Trophoblast cell (in vitro differentiated cells and primary cell): ENCODE results near the gene SPO11.

ENCODE experiments used
- DNase-seq, 2 donors: peaks; one replicate each; pipeline ENCODE4 v3.0.0-alpha.2; 2016
- H2AFZ ChIP-seq: 2 replicates; pipeline ENCODE4 v1.6.1; 2013; ENCODE audit warnings: low read length, moderate library complexity, mild to moderate bottlenecking; ENCODE audit not compliant: insufficient read depth, poor library complexity
- H2AK5ac ChIP-seq: 2 replicates; pipeline ENCODE4 v1.6.1; 2013; ENCODE audit warnings: mild to moderate bottlenecking, low read length
- H2BK120ac ChIP-seq: 2 replicates; pipeline ENCODE4 v1.6.1; 2013; ENCODE audit warnings: low read length, mild to moderate bottlenecking, moderate library complexity; ENCODE audit not compliant: insufficient read depth, poor library complexity
- H2BK12ac ChIP-seq: 2 replicates; pipeline ENCODE4 v1.6.1; 2013; ENCODE audit warnings: mild to moderate bottlenecking, low read length, moderate library complexity
- H2BK5ac ChIP-seq: 2 replicates; pipeline ENCODE4 v1.6.1; 2013; ENCODE audit warnings: low read length, low read depth, moderate library complexity, mild to moderate bottlenecking; ENCODE audit not compliant: poor library complexity
- H3K14ac ChIP-seq: 2 replicates; pipeline ENCODE4 v1.6.1; 2013; ENCODE audit warnings: mild to moderate bottlenecking, low read length
- H3K18ac ChIP-seq: 2 replicates; pipeline ENCODE4 v1.6.1; 2013; ENCODE audit warnings: mild to moderate bottlenecking, low read length
- H3K23ac ChIP-seq: 2 replicates; pipeline ENCODE4 v1.6.1; 2013; ENCODE audit warnings: low read length
- H3K27ac ChIP-seq: 2 replicates; pipeline ENCODE4 v1.5.1; 2013; ENCODE audit warnings: low read depth, mild to moderate bottlenecking, inconsistent platforms, low read length, moderate library complexity
- H3K27me3 ChIP-seq: 2 replicates; pipeline ENCODE4 v1.6.1; 2013; ENCODE audit warnings: inconsistent platforms, mild to moderate bottlenecking, low read length, moderate library complexity; ENCODE audit not compliant: insufficient read depth
- H3K36me3 ChIP-seq, 2 experiments: 1 replicate in 1 of 2; 2 replicates in 1 of 2; pipeline ENCODE4 v1.6.1; 2013; ENCODE audit warnings: low read length in 2 of 2, mild to moderate bottlenecking in 2 of 2, moderate library complexity in 1 of 2; ENCODE audit not compliant: insufficient read depth in 2 of 2, control insufficient read depth in 1 of 2
- H3K4ac ChIP-seq: 2 replicates; pipeline ENCODE4 v1.6.1; 2013; ENCODE audit warnings: low read depth, mild to moderate bottlenecking, low read length, moderate library complexity
- H3K4me1 ChIP-seq, 2 experiments: 1 replicate in 1 of 2; 2 replicates in 1 of 2; pipeline ENCODE4 v1.6.1; 2013; ENCODE audit warnings: low read length in 2 of 2, mild to moderate bottlenecking in 2 of 2, moderate library complexity in 1 of 2; ENCODE audit not compliant: insufficient read depth in 2 of 2, control insufficient read depth in 1 of 2
- H3K4me2 ChIP-seq: 2 replicates; pipeline ENCODE4 v1.6.1; 2013; ENCODE audit warnings: inconsistent platforms, mild to moderate bottlenecking, low read length, moderate library complexity
- H3K4me3 ChIP-seq: 2 replicates; pipeline ENCODE4 v1.5.1; 2013; ENCODE audit warnings: mild to moderate bottlenecking, low read depth, low read length, inconsistent platforms
- H3K79me1 ChIP-seq: one replicate; pipeline ENCODE4 v1.6.1; 2013; ENCODE audit warnings: low read length
- H3K79me2 ChIP-seq: 2 replicates; pipeline ENCODE4 v1.6.1; 2013; ENCODE audit warnings: low read length, mild to moderate bottlenecking; ENCODE audit not compliant: control insufficient read depth, insufficient read depth, poor library complexity
- H3K9ac ChIP-seq: 2 replicates; pipeline ENCODE4 v1.6.1; 2013; ENCODE audit warnings: mild to moderate bottlenecking, low read length
- H3K9me3 ChIP-seq: 2 replicates; pipeline ENCODE4 v1.6.1; 2013; ENCODE audit warnings: low read depth, mild to moderate bottlenecking, control low read depth, inconsistent platforms, low read length; ENCODE audit not compliant: insufficient read depth
- H4K12ac ChIP-seq: 2 replicates; pipeline ENCODE4 v1.6.1; 2013; ENCODE audit warnings: low read depth, mild to moderate bottlenecking, low read length, moderate library complexity
- H4K8ac ChIP-seq: 2 replicates; pipeline ENCODE4 v1.6.1; 2013; ENCODE audit warnings: low read depth, mild to moderate bottlenecking, low read length, moderate library complexity
- H4K91ac ChIP-seq: one replicate; pipeline ENCODE4 v1.6.1; 2013; ENCODE audit warnings: low read depth, mild to moderate bottlenecking, low read length, moderate library complexity
- WGBS: extraction: QIAGEN DNeasy Blood & Tissue Kit; methylation state at CpG from one replicate; pipeline ENCODE4 v1.1.7; 2013; ENCODE audit warnings: missing lambda C conversion rate; ENCODE audit not compliant: insufficient read length, insufficient coverage; ENCODE audit errors: extremely low coverage; 5-methylcytosine and 5-hydroxymethylcytosine counted together

SPO11 gene

DNA sequence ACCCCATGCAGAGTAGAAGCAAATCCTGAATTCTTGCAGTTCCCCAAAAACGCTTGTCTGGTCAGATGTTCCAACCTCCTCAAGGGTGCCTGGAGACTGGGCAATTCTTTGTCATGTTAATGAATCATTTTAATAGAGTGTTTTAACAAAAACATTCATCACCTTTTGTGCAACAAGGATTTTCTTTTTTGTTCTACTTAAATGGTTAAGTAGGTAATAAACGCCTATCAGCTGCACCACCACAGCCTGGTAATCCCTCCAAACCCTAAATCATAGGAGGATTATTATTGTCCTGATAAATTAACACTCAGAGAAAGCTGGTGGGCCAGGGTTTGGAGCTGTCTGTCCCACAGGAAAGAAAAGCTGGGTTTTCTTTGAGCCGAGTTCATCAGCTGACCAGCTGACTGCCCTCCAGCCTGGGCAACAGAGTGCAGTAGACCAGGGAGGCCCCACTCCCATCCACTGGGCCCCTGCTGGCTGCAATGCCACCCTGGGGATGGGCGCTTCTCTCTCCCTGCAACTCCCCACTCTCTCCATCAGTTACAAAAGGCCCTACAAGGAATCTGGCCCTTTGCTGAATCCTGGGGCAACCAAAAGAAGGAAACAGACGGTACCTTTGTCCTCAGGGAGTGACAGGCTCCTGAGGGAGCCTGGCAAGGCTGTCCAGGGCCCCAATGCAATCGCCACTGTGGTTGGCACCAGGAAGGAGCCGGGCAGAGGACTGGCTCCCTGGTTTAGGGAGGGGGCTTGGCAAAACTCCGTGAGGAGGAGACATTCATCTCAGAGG is 40.0 kb upstream of the SPO11 start:
- no peak overlapping the region for H4K8ac ChIP-seq
- H3K9me3 ChIP-seq: peaks cover 2% of the 10 kb centered on the region
- no peak overlapping the region for H3K4me3 ChIP-seq
- no CpG with 5 or more reads among the region's 8 CpGs for WGBS
- no peaks in the 10 kb centered on the region for H3K27me3 ChIP-seq
- no peak overlapping the region for H3K23ac ChIP-seq
- H3K36me3 ChIP-seq: no peaks in the 10 kb centered on the region
- peaks cover 2% of the 10 kb centered on the region for H3K79me1 ChIP-seq
- no peak for DNase-seq
- no peak overlapping the region for H2BK12ac ChIP-seq
- no peak overlapping the region for H2BK120ac ChIP-seq
- H3K4me1 ChIP-seq: peaks cover 3 to 7% of the 10 kb centered on the region in 2 experiments
- no peak overlapping the region for H2BK5ac ChIP-seq
- no peaks in the 10 kb centered on the region for H3K79me2 ChIP-seq
- H3K27ac ChIP-seq: no peak overlapping the region
- H4K91ac ChIP-seq: no peak overlapping the region
- no peak overlapping the region for H3K4ac ChIP-seq
- H2AK5ac ChIP-seq: no peak overlapping the region
- no peak overlapping the region for H3K9ac ChIP-seq
- H3K18ac ChIP-seq: no peak overlapping the region
- H2AFZ ChIP-seq: no peak overlapping the region
- no peak overlapping the region for H4K12ac ChIP-seq
- no peak overlapping the region for H3K14ac ChIP-seq
- no peak overlapping the region for H3K4me2 ChIP-seq

DNA sequence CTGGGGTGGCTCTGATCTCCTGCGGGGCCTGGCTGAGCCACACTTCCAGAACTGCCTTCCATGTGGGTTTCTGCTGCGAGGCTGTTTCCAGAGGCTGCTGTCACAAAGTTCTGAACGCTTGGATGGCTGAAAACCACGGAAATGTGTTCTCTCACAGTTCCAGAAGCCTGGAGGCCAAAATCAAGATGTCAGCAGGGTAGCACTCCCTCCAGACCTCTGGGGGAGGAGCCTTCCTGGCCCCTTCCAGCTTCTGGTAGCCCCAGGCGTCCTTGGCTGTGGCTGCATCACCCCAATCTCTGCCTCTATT is 39.5 kb upstream of the SPO11 start:
- WGBS: no CpG with 5 or more reads among the region's 5 CpGs
- Histone ChIP-seq H3K9me3 (peaks cover 2% of the 10 kb centered on the region), H3K18ac (no peak overlapping the region), H2BK5ac (no peak overlapping the region), H3K4me3 (no peak overlapping the region), H3K4ac (no peak overlapping the region), H4K12ac (no peak overlapping the region), H3K36me3 (no peaks in the 10 kb centered on the region), H3K27me3 (no peaks in the 10 kb centered on the region), H3K4me1 (peaks cover 6 to 11% of the 10 kb centered on the region in 2 experiments), H3K14ac (no peak overlapping the region), H4K91ac (no peak overlapping the region), H3K9ac (no peak overlapping the region), H3K79me2 (no peaks in the 10 kb centered on the region), H3K79me1 (peaks cover 2% of the 10 kb centered on the region), H4K8ac (no peak overlapping the region), H3K23ac (no peak overlapping the region), H3K27ac (no peak overlapping the region), H2AK5ac (no peak overlapping the region), H2BK12ac (no peak overlapping the region), H3K4me2 (no peak overlapping the region), H2BK120ac (no peak overlapping the region), H2AFZ (no peak overlapping the region)
- DNase-seq: no peak

DNA sequence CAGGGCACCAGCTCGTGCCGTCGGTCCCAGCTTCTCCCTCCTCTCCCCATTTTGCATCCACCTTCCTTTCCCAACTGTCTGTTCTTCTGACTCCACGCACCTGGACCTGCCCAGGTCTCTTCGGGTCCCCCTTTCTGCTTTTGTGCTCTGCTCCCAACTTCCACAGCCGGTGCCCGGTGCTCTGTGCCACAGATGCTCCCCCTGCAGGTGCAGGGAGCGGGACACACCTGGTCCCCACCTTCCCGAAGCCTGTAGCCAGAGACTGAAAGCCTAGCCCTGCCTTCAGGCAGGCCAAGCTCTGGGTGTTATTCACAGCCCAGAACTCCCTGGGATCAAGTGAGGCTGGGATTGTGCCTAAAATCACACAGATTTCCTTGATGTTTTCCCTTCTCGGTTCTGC is 38.6 kb upstream of the SPO11 start:
- peaks cover 6 to 11% of the 10 kb centered on the region in 2 experiments for H3K4me1 ChIP-seq
- H3K14ac ChIP-seq: no peak overlapping the region
- H4K8ac ChIP-seq: no peak overlapping the region
- H3K4me2 ChIP-seq: no peak overlapping the region
- H3K79me1 ChIP-seq: peaks cover 2% of the 10 kb centered on the region
- no peak overlapping the region for H3K9ac ChIP-seq
- no CpG with 5 or more reads among the region's 10 CpGs for WGBS
- no peak overlapping the region for H3K18ac ChIP-seq
- no peak overlapping the region for H2AK5ac ChIP-seq
- no peaks in the 10 kb centered on the region for H3K27me3 ChIP-seq
- H2AFZ ChIP-seq: no peak overlapping the region
- no peak overlapping the region for H3K4ac ChIP-seq
- no peaks in the 10 kb centered on the region for H3K79me2 ChIP-seq
- no peaks in the 10 kb centered on the region for H3K36me3 ChIP-seq
- no peak for DNase-seq
- H2BK5ac ChIP-seq: no peak overlapping the region
- H3K27ac ChIP-seq: no peak overlapping the region
- no peak overlapping the region for H4K91ac ChIP-seq
- no peak overlapping the region for H2BK12ac ChIP-seq
- no peak overlapping the region for H2BK120ac ChIP-seq
- H3K4me3 ChIP-seq: no peak overlapping the region
- H3K9me3 ChIP-seq: peaks cover 2% of the 10 kb centered on the region
- H3K23ac ChIP-seq: no peak overlapping the region
- no peak overlapping the region for H4K12ac ChIP-seq

DNA sequence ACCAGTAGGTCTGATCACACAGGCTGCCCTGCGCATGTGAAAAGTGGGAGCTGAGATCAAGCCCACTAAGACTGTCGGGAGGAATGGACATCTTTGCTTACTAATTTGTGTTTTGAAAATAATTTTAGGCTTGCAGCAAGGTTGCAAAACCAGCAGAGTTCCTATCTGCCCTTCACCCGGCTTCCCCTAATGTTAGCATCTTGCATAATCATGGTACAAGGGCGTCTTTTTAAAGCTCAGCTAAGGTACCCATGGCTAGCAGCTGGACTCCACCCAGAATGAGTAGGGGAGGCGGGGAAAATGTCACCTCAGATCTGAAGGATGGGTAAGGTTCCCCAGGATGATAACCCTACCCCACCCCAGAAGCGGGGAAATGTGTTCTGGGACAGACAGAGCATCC is 37.9 kb upstream of the SPO11 start:
- Histone ChIP-seq H3K36me3 (no peaks in the 10 kb centered on the region), H3K4me2 (no peak overlapping the region), H3K79me2 (no peaks in the 10 kb centered on the region), H3K23ac (no peak overlapping the region), H4K8ac (no peak overlapping the region), H3K27me3 (no peaks in the 10 kb centered on the region), H2AFZ (no peak overlapping the region), H3K18ac (no peak overlapping the region), H3K14ac (no peak overlapping the region), H2BK120ac (no peak overlapping the region), H3K27ac (no peak overlapping the region), H3K79me1 (peaks cover 2% of the 10 kb centered on the region), H3K4ac (no peak overlapping the region), H4K12ac (no peak overlapping the region), H2BK12ac (no peak overlapping the region), H2AK5ac (no peak overlapping the region), H3K4me1 (peaks cover 6 to 11% of the 10 kb centered on the region in 2 experiments), H3K4me3 (no peak overlapping the region), H3K9ac (no peak overlapping the region), H2BK5ac (no peak overlapping the region), H3K9me3 (peaks cover 2% of the 10 kb centered on the region), H4K91ac (no peak overlapping the region)
- WGBS: no CpG with 5 or more reads among the region's 6 CpGs
- no peak for DNase-seq
